ENCODE data around the gene DAB2. TPM values are rescaled to one million over a fixed set of nuclear protein-coding genes. Genes with fewer than 3 reads are reported as not detected.

Gene DAB2
- total RNA-seq, 4 donors from 2014 or later: 39.6 to 71.3 (median 62.1) TPM

DNA sequence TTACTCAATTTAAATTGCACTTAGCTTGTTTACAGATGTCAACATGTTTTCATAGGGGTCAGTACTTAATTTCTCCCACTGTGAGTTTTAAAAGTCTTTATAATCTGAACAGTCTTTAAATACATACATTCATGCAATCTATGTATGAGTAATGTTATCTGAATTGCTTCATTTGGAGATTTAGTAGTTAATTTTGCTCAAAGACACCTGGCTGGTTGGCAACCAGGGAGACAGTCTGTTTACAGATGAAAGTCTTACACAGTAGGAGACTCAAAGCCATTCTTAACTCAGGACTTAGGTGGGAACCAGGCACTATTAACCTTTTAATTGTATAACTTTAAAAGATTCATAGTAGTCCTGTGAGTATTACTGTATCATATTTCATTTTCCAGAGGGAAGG, 29.3 kb downstream of the DAB2 start:
- Histone ChIP-seq H3K27ac (peak overlapping the region in 2 of 4 donors; percentile 15 to 16), H3K4me1 (peaks cover 0 to 20% (median 1%) of the 10 kb centered on the region in 4 donors), H3K27me3 (no peaks in the 10 kb centered on the region), H3K4me3 (no peak overlapping the region), H3K36me3 (peaks cover 0 to 8% (median 0%) of the 10 kb centered on the region in 3 donors), H3K9me3 (no peaks in the 10 kb centered on the region)
- DNase-seq: no peak
- no peak for TF ChIP-seq POLR2A (IDR thresholded peaks at IDR 0.05)
- TF ChIP-seq CTCF (IDR thresholded peaks at IDR 0.05): no peak

DNA sequence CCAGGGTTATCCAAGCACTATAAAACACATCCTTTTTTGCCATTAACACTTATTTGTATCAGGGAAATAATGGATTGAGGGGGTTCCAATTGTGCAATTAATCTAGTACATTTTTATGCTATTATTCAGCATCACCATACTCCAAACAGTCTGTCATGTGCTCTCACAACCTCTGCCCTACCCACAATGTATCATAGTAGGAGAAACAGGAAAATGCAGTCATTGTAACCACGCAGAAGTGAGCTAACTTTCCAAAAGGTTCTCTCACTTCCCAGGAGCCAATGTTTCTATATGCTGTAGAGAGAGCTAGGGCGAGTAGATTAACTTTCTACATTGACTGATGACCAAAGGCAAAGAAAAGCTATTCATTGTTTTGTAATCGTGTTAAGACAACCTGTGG, 29.8 kb downstream of the DAB2 start:
- DNase-seq: no peak
- Histone ChIP-seq H3K4me1 (peaks cover 0 to 15% (median 0%) of the 10 kb centered on the region in 4 donors), H3K9me3 (no peaks in the 10 kb centered on the region), H3K27ac (peak overlapping the region in 2 of 4 donors; percentile 15 to 16), H3K27me3 (no peaks in the 10 kb centered on the region), H3K36me3 (peaks cover 0 to 14% (median 0%) of the 10 kb centered on the region in 3 donors), H3K4me3 (no peak overlapping the region)
- no peak for TF ChIP-seq POLR2A (IDR thresholded peaks at IDR 0.05)
- TF ChIP-seq CTCF (IDR thresholded peaks at IDR 0.05): no peak

DNA sequence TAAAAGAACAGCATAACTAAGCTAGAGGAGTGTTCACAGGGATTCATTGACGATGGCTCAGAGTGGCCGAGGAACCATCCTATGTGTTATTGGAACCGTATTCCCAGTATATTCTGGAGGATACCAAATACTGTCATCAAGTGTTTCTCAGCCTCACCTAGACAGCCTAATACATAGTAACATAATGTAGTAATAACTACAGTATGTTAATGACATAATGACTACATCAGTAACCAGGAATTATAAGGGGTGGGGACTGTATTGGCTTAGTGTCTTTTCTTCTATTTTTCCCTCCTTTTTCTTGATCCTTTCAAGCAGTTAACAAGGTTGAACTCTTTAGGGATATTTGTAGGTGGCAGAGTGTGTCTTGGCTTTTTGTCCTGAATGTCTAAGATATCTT, 33.8 kb downstream of the DAB2 start:
- Histone ChIP-seq H3K4me1 (no peaks in the 10 kb centered on the region), H3K4me3 (no peak overlapping the region), H3K27ac (no peak overlapping the region), H3K27me3 (no peaks in the 10 kb centered on the region), H3K36me3 (peaks cover 0 to 50% (median 0%) of the 10 kb centered on the region in 3 donors), H3K9me3 (no peaks in the 10 kb centered on the region)
- TF ChIP-seq POLR2A (IDR thresholded peaks at IDR 0.05) (no peak), CTCF (IDR thresholded peaks at IDR 0.05) (no peak)
- DNase-seq: no peak

GRCh38 chr5:39387293-39387692, 37.5 kb downstream of the DAB2 start:
- no peak for DNase-seq
- no peak for TF ChIP-seq CTCF (IDR thresholded peaks at IDR 0.05)
- no peak for TF ChIP-seq POLR2A (IDR thresholded peaks at IDR 0.05)
- no peaks in the 10 kb centered on the region for H3K4me1 ChIP-seq
- no peaks in the 10 kb centered on the region for H3K9me3 ChIP-seq
- peaks cover 0 to 73% (median 0%) of the 10 kb centered on the region in 3 donors for H3K36me3 ChIP-seq
- no peak overlapping the region for H3K4me3 ChIP-seq
- H3K27ac ChIP-seq: no peak overlapping the region
- no peaks in the 10 kb centered on the region for H3K27me3 ChIP-seq

- no peak overlapping the region for H3K4me3 ChIP-seq
- H3K27ac ChIP-seq: no peak overlapping the region
- H3K36me3 ChIP-seq: peaks cover 0 to 70% (median 0%) of the 10 kb centered on the region in 3 donors
- DNase-seq: no peak
- no peaks in the 10 kb centered on the region for H3K9me3 ChIP-seq
- H3K27me3 ChIP-seq: no peaks in the 10 kb centered on the region
- no peaks in the 10 kb centered on the region for H3K4me1 ChIP-seq
- TF ChIP-seq POLR2A (IDR thresholded peaks at IDR 0.05): no peak
- no peak for TF ChIP-seq CTCF (IDR thresholded peaks at IDR 0.05)
These were observed 40.5 kb downstream of the DAB2 start for GRCh38 chr5:39384271-39384670.

DNA sequence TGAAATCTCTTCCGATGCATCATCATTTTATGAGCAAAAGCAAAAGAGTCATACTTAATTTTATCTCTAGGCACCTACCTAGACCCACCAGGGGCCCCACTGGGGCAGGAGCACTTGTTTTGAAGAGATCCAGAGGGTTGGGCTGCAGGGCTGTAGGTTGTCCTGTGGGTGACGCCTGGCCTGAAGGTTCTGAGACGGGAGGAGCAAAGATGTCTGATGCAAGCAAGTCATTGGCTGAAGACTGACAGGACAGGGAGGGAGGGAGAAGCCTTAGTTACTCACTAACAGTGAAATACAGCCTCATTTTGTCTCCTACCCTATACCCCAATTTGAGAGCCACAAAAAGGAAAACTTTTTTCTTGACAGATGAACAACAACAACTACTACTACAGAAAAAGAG, 43.4 kb downstream of the DAB2 start:
- Histone ChIP-seq H3K9me3 (no peaks in the 10 kb centered on the region), H3K27me3 (no peaks in the 10 kb centered on the region), H3K4me3 (no peak overlapping the region), H3K36me3 (peaks cover 0 to 48% (median 0%) of the 10 kb centered on the region in 3 donors), H3K4me1 (no peaks in the 10 kb centered on the region), H3K27ac (no peak overlapping the region)
- no peak for DNase-seq
- TF ChIP-seq POLR2A (IDR thresholded peaks at IDR 0.05): no peak
- TF ChIP-seq CTCF (IDR thresholded peaks at IDR 0.05): no peak

Measured in Peyer's patch (tissue), 4 donors.